Activated CD4-positive, alpha-beta T cell treated with anti-CD3 and anti-CD28 coated beads, Interleukin-2, amount 50 U/mL, for 4 hours (primary cell): Measurements from ENCODE around the gene WDR82.

Experiments used
- DNase-seq, 2 experiments: peaks; one replicate each; pipeline ENCODE4 v3.0.0-alpha.2; 2020

The WDR82 gene, protein sequence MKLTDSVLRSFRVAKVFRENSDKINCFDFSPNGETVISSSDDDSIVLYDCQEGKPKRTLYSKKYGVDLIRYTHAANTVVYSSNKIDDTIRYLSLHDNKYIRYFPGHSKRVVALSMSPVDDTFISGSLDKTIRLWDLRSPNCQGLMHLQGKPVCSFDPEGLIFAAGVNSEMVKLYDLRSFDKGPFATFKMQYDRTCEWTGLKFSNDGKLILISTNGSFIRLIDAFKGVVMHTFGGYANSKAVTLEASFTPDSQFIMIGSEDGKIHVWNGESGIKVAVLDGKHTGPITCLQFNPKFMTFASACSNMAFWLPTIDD

DNA sequence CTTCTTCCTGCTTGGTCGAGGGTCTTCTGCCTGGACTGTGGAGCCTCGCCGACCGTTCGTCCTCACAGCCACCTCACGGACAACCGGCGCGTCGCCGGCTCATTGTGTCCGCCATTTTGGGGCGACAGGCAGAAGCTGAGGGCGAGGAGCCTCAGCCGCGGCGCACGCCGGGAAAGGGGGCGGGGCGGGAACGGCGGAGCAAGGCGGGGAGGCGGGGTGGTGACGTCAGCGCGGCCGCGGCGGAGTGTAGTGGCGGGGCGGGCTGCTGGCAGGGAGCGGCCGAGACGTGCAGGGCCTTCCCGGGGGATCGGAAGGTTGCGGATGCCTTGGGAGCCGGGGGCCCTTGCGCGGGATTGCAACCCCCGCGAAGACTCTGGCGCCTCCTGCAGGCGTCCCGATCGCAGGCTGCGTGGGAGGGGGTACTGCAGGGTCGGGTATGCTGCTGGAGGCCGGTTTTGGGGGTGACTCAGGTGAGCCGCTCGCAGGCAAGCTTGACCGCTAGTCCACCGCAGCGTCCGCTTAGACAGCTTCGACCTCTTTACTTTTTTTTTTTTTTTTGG, at the start of gene WDR82:
TSS of gene WDR82 (minus strand) at position 140 of the 560 bp plus-strand sequence. CDS start 288 bp downstream, outside the sequence.
- peak; percentile 96 for DNase-seq

DNA sequence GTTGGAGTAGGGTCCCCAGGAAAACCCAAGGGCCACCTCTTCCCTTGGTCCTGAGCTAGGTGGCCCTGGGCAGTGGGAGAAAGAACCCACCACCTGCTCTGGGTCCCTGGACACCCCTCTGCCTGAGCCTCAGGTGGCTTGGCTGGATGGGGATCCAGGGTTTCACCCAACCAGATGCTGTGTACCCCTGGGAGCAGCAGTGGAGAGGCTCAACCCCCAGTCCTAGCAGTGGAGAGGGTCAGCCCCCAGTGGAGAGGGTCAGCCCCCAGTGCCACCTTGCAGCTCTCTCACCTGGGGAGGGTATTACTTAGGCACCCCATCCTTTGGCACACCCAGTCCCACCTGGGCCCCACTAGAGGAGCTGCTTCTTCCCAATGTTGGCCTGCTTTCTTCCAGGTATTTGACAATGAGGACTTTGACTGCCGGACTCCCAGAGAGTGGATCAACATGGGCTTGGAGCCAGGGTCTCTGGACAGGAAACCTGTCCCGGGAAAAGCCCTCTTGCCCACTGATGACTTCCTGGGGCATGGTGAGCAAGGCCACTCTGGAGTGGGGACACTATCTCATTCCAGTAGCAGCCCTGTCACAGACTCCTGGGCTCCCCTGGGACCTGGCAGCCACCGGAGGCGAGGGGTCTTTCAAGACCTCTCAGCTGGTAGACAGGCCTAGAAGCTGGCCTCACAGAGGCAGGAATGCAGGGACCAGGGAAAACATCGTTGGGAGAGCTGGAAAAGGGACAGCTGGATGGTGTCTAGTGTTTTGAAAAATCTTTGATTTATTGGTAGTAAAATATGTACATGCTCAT, 49.2 kb upstream of the WDR82 start:
- DNase-seq = no peak

GRCh38 chr3:52326976-52327375, 48.5 kb upstream of the WDR82 start:
- DNase-seq = no peak

- no peak for DNase-seq
Observed at GRCh38 chr3:52325686-52326085, 47.2 kb upstream of the WDR82 start.

DNA sequence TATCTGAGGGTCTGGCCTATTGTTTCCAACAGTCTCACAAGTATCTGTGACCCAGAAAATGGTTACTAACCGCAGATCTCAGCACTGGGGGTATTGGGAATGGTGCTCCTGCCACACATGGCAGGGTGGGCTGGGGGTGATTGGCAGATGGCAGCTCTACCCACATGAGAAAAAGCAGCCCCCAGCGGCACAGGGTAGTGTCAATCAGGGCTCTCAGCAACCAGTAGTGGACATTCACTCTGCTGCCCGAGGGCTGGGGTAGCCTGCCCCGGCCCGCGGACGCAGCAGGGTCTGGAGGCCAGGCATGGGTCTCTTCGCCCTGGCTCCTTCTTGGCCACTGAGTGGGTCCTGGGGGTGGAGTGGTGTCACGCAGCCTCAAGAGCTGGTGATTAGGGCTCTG, 46.2 kb upstream of the WDR82 start:
- no peak for DNase-seq

- DNase-seq = no peak
Observed at GRCh38 chr3:52323526-52324295, 45.3 kb upstream of the WDR82 start.

DNA sequence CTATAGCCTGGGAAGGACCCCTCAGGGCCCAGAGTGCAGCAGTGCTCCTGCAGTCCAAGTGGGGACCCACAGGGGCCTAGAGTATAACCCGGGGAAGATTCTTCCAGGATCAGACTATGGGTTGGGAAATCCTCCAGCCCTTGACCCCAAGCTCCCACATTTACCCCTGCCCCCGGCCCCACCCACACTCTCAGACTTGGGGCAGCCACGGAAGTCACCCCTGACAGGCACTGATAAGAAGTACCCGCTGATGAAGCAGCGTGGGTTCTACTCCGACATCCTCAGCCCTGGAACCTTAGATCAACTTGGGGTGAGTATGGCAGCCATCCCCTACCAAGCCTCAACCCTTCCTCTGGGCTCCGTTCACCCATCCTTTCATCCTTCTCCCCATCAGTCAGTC, 44.0 kb upstream of the WDR82 start:
- DNase-seq = no peak

DNA sequence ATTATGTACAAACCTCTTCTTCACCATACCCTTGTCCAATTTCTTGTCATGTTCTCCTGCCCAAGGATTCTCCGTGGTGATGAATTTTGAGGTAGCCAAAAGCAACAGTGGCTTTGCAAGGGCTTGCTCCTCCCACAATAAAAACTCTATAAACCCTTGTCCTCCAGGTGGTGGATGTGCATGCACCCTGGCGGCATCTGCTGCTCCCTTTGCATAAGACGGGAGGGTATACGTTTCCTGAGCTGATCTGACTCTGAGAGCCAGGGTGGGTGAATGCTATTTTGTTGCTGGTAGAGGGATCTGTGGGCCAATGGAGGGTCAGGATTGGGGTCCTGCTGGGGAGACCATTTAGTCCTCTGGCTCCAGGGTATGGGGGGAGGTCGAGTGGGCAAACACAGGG, 43.0 kb upstream of the WDR82 start:
- DNase-seq = no peak

- no peak for DNase-seq
Observed at GRCh38 chr3:52319921-52320595, 41.6 kb upstream of the WDR82 start.

DNA sequence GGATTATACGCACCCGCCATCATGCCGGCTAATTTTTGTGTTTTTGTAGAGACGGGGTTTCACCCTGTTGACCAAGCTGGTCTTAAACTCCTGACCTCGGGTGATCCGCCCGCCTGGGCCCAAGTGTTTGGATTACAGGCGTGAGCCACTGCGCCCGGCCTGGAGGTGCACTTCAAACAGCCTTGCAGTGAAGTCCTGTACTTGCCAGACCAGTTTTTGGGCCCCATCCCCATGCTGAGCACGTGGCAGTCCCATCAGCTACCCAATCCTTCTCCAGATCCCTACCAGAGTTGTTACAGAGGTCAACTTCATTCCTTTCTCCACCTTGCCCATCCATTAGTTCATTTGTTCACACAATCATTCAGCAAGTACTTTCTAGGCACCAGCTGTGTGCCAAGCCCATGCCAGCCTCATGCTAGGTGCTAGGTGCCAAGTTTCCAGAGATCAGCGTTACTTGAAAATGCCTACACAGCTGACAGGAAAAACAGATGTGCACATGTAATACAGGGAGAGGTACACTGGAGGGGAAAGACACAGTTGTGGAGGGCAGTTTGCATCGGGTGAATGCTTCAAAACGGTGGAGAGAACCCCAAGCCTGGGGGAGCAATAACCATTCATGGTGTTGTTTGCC, 39.9 kb upstream of the WDR82 start:
- DNase-seq = no peak

DNA sequence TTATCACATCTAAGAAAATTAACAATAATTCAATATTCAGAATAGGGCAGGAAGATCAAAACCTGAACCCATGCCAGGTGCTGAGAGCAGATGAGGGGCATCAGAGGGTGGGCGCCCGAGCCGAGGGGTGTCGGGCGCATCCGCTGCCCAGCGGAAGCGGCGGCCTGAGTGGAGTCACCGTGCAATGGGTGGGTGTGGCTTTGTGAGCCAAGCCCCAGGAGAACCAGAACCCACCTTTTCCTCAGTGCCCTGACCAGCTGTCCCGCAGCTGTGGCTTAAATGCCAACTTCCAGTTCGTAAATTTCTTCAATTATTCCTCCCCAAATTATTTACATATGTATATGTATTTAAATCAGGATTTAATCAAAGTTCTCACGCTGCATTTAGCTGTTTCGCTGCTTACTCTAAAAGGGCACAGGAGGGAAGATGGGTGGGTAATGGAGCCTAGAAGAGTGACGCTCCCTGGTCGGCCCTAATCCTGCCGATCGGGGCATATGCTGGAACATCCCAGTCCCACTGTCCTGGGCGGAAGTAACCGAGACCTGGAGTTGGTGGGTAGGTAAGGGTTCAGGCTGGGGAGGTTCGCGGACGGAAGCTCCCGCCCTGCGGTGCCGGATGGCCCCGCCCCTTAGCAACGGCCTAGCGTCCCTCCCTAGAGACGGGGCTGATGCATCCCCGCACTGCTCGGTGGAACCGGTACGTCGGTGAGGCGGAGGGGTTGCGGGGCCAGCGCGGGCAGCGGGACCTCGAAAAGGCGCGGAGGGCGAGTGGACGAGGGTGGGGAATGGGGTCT, 39.0 kb upstream of the WDR82 start:
- peak; percentile 56 to 58 for DNase-seq

DNA sequence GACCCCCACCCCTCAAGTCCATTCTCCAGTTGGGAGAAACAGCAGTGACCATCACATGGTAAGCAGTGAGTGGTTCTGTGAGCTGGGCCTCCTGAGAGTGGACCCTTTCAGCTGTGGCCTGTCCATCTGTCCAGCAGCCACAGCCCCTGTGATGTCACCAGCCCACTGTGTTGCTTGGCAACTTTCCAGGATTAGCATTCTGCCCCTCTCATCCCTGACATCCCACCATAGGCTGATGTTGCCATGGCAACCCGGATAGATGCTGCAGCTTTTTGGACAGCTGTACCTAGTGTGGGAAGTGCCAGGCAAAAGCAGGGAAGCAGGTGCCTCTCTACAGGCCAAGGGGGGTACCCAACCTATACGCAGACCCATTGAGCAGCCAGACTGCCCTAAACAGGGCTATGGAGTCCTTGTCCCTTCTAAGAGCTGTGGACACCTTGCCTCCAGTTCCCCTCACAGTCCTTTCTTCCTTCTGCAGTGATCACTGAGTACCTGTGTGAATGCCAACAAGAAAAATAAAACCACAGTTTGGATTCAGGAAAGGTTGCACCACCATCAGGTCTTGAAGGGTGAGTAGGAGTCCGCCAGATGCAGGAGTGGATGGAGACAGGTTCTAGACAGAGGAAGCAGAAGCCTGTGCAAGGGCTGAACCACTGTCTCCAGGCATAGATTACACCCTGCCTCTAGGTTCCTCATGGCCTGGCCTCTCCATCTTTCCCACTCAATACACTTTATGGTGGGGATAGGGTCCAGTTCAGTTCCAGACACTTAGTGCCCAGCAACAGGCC, 37.7 kb upstream of the WDR82 start, which contains the start of gene DNAH1:
TSS of gene DNAH1 (plus strand) at position 343 of the 788 bp plus-strand sequence. CDS start 6,124 bp downstream, outside the sequence.
- DNase-seq = no peak

DNA sequence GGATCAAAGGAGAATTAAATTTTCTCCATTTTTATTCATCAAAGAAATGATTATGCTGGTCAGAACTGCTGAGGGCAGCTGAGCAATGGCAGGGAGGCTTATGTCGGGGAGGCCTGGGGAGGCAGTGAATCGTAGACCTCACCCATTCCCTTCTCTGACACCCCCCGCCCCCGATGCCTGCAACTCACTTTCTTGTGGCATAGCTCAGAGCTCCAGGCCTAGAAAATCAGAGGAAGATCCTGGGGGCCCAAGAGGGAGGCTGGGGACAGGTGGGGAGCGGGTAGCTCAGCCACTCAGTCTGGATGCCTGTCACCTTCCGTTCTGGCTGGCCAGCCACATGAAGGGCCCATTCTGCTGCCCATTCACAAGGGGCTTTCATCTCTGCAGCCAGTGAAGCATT, 36.6 kb upstream of the WDR82 start:
- DNase-seq = no peak

DNA sequence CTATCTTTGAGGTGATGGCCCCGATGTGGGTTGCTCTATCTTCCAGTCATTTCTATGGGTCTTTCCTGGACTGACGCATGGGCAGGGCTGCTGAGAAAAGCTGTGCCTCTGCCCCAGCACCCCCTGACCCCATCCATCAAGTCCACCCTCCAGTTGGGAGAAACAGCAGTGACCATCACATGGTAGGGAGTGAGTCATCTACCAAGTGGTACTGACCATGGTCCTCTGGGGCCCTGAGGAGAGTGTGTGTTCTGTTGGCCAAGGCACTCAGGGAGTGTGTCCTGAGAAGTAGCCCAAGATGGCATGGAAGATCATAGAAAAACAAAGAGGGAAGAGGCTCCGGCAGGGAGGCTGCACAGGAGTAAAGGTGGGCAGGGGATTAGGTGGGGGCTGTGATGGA, 36.0 kb upstream of the WDR82 start:
- DNase-seq = no peak

GRCh38 chr3:52313774-52314188, 35.3 kb upstream of the WDR82 start:
- DNase-seq = no peak

DNA sequence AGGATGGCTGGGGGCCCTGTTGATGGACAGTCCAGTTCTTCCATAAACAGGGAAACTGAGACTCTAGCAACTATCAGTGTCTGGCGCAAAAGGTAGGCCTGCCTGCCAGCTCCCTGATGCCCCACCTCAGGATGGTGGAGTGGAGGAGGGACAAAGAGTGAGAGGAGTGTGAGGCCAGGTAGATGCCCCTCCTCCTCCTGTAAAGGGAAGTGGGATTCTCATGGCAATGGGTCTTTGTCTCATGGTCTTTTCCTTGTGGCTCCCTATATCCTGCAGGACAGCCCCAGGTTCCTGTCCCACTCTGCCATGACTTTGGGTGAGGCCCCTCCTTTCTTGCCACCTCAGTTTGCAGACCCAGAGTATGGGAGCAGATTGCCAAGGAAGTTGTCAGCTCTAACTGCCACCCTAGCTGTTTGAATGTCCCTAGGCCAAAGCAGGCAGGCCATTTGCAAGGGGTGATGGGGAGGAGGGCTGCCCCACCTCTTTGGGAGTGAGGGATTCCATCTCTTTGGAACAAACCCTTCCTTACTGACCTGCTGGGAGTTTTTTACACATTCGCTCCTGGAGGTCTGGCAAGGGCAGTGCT, 34.8 kb upstream of the WDR82 start:
- DNase-seq = no peak

DNA sequence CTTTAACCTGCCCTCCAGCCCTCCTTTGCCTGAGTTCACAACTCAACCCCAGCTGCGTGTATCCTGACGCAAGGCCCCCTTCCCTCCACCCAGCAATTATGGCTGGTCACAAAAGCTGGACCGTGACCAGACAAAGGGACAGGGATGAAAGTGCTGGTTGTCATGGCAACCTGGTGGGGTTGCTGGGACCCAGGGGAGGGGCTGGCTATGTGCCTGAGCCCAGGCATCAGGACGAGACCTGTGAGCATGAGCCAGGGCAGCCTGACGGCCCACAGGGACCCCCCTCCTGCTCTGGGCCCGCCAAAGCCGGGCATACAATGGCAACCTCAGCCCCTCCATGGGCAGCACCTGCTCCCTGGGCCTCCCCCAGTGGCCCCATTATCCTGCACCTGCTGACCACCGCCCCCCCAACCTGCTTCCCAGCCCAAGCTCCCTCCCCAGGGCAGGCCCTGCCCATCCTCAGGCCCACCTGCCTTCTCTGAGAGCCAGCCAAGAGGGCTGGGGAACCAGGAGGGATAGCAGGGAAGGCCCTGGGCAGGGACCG, 33.2 kb upstream of the WDR82 start:
- no peak for DNase-seq

DNA sequence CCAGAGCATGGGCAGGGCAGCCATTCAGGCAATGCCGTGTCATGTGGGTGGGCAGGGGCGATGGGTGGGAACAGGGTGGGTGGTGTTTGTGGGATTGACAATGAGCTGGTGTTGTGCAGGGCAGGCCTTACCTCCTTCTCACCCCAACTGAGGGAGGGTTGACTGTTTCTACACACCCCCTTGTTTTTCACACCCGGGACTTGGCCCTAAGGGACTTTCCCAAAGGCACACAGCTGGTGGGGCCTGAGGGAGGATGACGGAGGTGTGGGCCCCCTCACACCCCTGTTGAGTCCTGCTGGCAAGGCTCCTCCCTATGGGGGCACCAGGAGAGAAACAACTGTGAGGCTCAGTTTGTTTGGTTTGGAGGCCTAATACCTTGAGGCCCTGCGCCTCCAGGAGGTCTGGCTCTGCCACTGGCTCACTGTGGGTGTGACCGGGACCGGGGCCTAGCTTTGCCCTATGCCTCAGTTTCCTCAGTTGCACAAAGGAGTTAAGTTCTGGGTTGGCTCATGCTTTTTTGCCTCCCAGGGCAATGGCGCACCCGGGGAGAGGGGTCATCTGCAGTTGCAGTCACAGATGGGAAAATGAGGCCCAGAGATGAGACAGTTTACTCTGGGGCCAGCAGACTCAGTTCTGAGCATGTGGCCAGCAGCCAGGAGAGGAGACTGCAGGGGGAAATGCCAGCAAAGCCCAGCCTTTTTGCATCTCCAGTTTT, 32.6 kb upstream of the WDR82 start:
- peak in 1 of 2 experiments; percentile 9 for DNase-seq

GRCh38 chr3:52308308-52308707, 29.9 kb upstream of the WDR82 start:
- DNase-seq = no peak
